LNCaP clone FGC (cell line): Measurements from ENCODE around the gene USP9X.
"Not testable (repeated sequence)": the region's sequence is repeated elsewhere in the genome, so short reads cannot be mapped to it uniquely, and the experiment has no call there.

Source experiments
- DNase-seq: peaks from one replicate; pipeline ENCODE4 v3.0.0-alpha.2; 2011; ENCODE audit warnings: low read depth
- H3K4me3 ChIP-seq: 2 replicates; pipeline ENCODE4 v1.5.1; 2011; ENCODE audit warnings: mild to moderate bottlenecking, low read depth, low read length, control low read depth
- TF ChIP-seq, protein P1 (sequence below): IDR thresholded peaks from 2 replicates; pipeline ENCODE4 v1.5.1; 2012; ENCODE audit warnings: mild to moderate bottlenecking; ENCODE audit not compliant: control insufficient read depth, insufficient read depth; ENCODE audit errors: extremely low read depth

USP9X gene

DNA sequence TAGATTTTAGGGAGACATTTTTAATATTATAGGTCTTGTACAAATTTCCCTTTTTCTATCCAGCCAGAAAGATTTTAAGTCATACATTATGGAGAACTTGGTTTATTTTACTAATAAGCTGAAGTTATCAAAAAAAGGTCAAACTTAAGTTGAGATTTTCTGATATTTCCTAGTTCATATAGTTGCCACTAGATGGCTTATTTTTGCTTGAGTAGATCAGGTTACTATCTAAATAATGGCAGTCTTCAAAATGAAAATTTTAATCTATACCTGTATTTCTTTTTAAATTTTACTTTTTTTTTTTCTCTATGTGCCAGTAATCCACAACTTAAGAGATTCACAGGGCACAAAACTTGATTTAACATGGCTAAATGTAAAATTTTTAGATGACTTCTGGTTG lies 52.3 kb downstream of the USP9X start:
- DNase-seq, result no peak
- H3K4me3 ChIP-seq, result no peak overlapping the region
- TF ChIP-seq, protein P1, sequence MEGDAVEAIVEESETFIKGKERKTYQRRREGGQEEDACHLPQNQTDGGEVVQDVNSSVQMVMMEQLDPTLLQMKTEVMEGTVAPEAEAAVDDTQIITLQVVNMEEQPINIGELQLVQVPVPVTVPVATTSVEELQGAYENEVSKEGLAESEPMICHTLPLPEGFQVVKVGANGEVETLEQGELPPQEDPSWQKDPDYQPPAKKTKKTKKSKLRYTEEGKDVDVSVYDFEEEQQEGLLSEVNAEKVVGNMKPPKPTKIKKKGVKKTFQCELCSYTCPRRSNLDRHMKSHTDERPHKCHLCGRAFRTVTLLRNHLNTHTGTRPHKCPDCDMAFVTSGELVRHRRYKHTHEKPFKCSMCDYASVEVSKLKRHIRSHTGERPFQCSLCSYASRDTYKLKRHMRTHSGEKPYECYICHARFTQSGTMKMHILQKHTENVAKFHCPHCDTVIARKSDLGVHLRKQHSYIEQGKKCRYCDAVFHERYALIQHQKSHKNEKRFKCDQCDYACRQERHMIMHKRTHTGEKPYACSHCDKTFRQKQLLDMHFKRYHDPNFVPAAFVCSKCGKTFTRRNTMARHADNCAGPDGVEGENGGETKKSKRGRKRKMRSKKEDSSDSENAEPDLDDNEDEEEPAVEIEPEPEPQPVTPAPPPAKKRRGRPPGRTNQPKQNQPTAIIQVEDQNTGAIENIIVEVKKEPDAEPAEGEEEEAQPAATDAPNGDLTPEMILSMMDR, result peak; percentile 29; the same call in 1 of the 2 replicates

DNA sequence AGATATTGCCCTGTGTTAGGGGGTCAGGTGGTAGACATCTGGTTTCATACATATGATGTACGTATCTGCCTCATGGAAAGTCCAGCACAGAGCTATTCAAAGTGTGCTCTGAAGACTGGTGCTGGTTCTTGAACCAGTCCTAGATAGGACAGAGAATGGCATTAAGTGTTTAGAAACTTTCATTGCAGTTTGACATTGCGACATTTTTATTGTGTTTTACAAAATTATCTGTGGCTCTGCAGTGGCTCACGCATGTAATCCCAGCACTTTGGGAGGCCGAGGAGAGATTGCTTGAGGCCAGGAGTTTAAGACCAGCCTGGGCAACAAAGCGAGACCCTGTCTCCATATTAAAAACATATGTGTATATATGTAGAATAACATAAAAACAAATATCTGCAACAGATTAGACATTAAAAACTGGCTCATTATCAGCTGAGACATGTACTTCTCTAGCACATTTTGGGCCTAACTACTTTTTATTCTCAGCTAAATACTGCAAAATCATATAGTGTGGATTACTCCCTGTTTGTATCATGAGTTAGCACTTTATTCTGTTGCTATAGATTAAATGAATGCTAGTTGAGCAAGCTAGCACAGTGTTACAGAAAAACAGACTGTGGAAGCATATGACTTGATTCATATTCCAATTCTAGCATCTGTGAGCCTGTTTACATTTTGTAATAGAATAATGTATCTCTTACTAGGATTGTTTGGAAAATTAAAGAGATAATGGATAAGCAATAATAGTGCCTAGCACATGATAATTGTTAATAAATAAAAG lies 57.1 kb downstream of the USP9X start:
- TF ChIP-seq, protein P1, result no peak
- no peak overlapping the region for H3K4me3 ChIP-seq
- no peak for DNase-seq

DNA sequence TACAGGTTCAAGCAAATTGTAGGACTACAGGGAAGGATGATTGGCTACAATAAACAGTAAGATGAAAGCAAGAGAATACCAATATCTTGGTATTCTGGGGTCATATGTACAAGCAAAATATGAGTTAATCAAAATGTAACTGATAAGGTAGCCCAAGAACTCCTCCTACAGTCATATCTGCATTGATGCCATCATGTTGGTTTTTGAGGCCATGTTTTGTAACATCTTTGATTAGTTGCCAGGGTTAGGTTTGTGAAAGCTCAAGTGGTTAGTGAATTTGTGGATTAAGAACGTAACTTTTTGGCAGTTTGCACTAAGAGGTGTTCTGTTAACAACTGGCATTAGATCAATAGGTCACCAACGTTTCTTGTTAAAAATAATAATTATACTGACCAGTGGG lies 59.6 kb downstream of the USP9X start:
- H3K4me3 ChIP-seq, result no peak overlapping the region
- no peak for DNase-seq
- TF ChIP-seq, protein P1, result no peak

DNA sequence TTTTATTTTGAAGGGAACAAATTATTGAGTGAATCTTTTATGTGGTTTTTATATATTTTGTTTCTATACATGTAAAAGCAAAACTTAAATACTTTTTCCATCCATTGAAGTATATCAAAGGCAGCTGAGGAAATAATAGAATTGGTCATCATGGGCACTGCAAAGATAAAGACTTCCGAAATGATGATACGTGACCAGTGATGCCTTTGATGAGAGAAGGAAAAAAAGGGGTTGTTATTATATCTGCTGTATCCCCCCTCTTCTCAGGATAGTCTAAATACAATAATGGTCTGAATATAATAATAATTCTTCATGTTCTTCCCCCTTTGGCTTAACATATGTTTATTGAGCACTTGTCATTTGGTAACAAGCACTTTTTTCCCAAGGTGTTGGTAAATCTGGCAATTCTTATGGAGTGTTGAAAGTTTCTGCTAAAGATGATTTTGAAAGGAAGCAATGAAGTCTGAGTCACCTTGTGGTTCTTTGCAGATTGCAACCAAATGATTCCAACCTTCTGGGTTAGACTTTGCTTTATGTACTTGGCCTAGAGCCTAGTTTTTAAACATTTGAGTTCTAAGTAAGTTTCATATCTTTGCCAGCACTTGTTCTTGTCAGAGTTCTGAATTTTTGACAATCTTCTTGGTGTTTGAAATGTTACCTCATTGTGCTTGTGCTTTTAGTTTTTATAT lies 60.8 kb downstream of the USP9X start:
- no peak for DNase-seq
- H3K4me3 ChIP-seq, result no peak overlapping the region
- TF ChIP-seq, protein P1, result no peak

DNA sequence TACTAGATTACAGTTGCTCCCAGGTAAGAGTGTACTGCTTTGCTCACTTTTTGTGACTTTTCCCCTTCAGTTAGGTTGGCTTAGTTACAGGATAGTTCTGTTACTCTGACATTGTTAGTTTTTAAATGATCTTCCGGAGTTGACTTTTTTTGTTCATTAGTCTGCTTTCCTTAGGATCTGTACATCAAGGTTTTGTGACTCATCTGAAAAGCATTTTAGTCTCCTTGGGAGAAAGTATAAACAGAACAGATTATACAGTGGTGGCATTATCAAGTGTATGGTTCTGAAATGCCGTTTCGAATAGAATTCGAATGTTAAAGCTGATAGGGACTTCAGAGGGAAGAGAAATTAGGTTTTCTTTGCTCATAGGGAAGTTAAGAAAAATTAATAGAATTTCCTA lies 63.3 kb downstream of the USP9X start:
- no peak for DNase-seq
- TF ChIP-seq, protein P1, result no peak
- H3K4me3 ChIP-seq, result no peak overlapping the region

DNA sequence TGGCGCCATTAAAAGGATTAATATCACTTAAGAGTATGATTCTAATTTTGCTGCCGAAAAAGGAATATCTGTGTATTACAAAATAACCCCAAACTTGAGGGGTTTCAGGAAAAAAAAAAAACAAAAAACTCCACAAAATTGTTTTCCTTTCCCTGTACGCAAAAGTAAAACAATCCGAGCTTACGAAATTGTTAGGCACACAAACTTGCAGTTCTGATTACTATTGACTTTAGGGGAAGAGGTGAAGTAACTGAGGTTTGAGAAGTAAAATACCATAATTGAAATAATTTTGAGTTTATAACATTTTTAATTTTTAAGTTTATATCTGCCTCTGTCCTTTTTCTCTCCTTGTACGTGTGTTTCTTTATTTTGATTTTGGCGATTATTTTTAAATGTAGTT lies 64.8 kb downstream of the USP9X start:
- no peak for DNase-seq
- TF ChIP-seq, protein P1, result no peak
- H3K4me3 ChIP-seq, result no peak overlapping the region

DNA sequence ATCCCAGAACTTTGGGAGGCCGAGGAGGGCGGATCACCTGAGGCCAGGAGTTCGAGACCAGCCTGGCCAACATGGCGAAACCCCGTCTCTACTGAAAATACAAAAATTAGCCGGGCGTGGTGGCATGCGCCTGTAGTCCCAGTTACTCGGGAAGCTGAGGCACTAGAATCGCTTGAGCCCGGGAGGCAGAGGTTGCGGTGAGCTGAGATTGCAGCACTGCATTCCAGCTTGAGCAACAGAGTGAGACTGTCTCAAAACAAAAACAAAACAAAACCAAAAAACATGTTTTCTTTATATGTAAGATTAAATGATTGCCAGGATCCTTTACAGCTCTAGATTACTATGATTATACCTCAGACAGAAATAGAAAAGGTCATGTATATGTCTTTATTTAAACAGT lies 66.5 kb downstream of the USP9X start:
- not testable (repeated sequence) for H3K4me3 ChIP-seq, DNase-seq
